M059J (cell line): Measurements from ENCODE around the gene RNASE12. TPM values are rescaled to one million over a fixed set of nuclear protein-coding genes. Genes with fewer than 3 reads are reported as not detected.
"Not testable (repeated sequence)": the region's sequence is repeated elsewhere in the genome, so short reads cannot be mapped to it uniquely, and the experiment has no call there.

Experiments
- DNase-seq: peaks from one replicate; pipeline ENCODE4 v3.0.0-alpha.2; 2012; ENCODE audit warnings: low read depth
- total RNA-seq: library from RNA; depleted of rRNA; stranded (reverse); fragments of >200 nt; shearing (Covaris generic); gene quantifications from 2 replicates; pipeline ENCODE4 v1.2.3, GENCODE V29; 2014

Gene RNASE12
- total RNA-seq, 1 experiment from 2014 or later: not detected

- no peak for DNase-seq
Measured at GRCh38 chr14:20614038-20614840, 23.1 kb upstream of the RNASE12 start.

- DNase-seq: peak; percentile 96
Measured at GRCh38 chr14:20613094-20614037, 22.2 kb upstream of the RNASE12 start.

GRCh38 chr14:20612403-20612802 is 21.2 kb upstream of the RNASE12 start:
- DNase-seq: no peak

- DNase-seq: no peak
Measured at GRCh38 chr14:20611277-20611676, 20.1 kb upstream of the RNASE12 start.

GRCh38 chr14:20610002-20610765 is 19.0 kb upstream of the RNASE12 start:
- DNase-seq: peak; percentile 83

- peak; percentile 89 for DNase-seq
Measured at GRCh38 chr14:20609215-20610001, 18.2 kb upstream of the RNASE12 start.

GRCh38 chr14:20608383-20609110 is 17.4 kb upstream of the RNASE12 start:
- DNase-seq: peak; percentile 36

- no peak for DNase-seq
Measured at GRCh38 chr14:20607617-20608016, 16.4 kb upstream of the RNASE12 start.

GRCh38 chr14:20606902-20607242 is 15.7 kb upstream of the RNASE12 start:
- DNase-seq: no peak

GRCh38 chr14:20606190-20606901 is 15.2 kb upstream of the RNASE12 start:
- DNase-seq: peak; percentile 47

- no peak for DNase-seq
Measured at GRCh38 chr14:20603813-20604690, 12.9 kb upstream of the RNASE12 start.

GRCh38 chr14:20602583-20602982 is 11.4 kb upstream of the RNASE12 start:
- no peak for DNase-seq

- no peak for DNase-seq
Measured at GRCh38 chr14:20601522-20601921, 10.3 kb upstream of the RNASE12 start.

- DNase-seq: no peak
Measured at GRCh38 chr14:20597108-20597507, 5.9 kb upstream of the RNASE12 start.

GRCh38 chr14:20595726-20596125 is 4.5 kb upstream of the RNASE12 start:
- not testable (repeated sequence) for DNase-seq

GRCh38 chr14:20592574-20592973 is 1.4 kb upstream of the RNASE12 start:
- DNase-seq: no peak

- no peak for DNase-seq
Measured at GRCh38 chr14:20587489-20588154, 3.6 kb downstream of the RNASE12 start, which contains the start of gene RNASE11. Gene RNASE11 (minus strand): TSS chr14:20588001.

- no peak for DNase-seq
Measured at GRCh38 chr14:20583908-20584307, 7.3 kb downstream of the RNASE12 start.
